Measurements from ENCODE around the gene PPP1R14C.
A peak's percentile ranks its signal among the peaks of the same experiment; 100 is the strongest.

PPP1R14C gene

GRCh38 chr6:150250826-150251225 lies 108.0 kb downstream of the PPP1R14C start:
- no peak for DNase-seq (ENCODE audit: low read depth)

- no peak for DNase-seq (ENCODE audit: low read depth)
Measured at GRCh38 chr6:150251566-150252186, 108.8 kb downstream of the PPP1R14C start.

GRCh38 chr6:150252714-150253444 lies 110.0 kb downstream of the PPP1R14C start:
- no peak for DNase-seq (ENCODE audit: low read depth)

GRCh38 chr6:150253489-150253888 lies 110.6 kb downstream of the PPP1R14C start:
- DNase-seq (ENCODE audit: low read depth) = no peak

GRCh38 chr6:150254770-150255169 lies 111.9 kb downstream of the PPP1R14C start:
- DNase-seq (ENCODE audit: low read depth) = no peak

GRCh38 chr6:150255840-150256239 lies 113.0 kb downstream of the PPP1R14C start:
- DNase-seq (ENCODE audit: low read depth) = no peak

- no peak for DNase-seq (ENCODE audit: low read depth)
Measured at GRCh38 chr6:150256618-150257272, 113.9 kb downstream of the PPP1R14C start.

- DNase-seq (ENCODE audit: low read depth) = no peak
Measured at GRCh38 chr6:150258381-150258780, 115.5 kb downstream of the PPP1R14C start.

GRCh38 chr6:150260931-150261330 lies 118.1 kb downstream of the PPP1R14C start:
- no peak for DNase-seq (ENCODE audit: low read depth)

GRCh38 chr6:150261997-150262697 lies 119.3 kb downstream of the PPP1R14C start:
- no peak for DNase-seq (ENCODE audit: low read depth)

- DNase-seq (ENCODE audit: low read depth) = peak; percentile 6
Measured at GRCh38 chr6:150263765-150264404, 121.0 kb downstream of the PPP1R14C start.

- no peak for DNase-seq (ENCODE audit: low read depth)
Measured at GRCh38 chr6:150266309-150266708, 123.5 kb downstream of the PPP1R14C start.

- DNase-seq (ENCODE audit: low read depth) = no peak
Measured at GRCh38 chr6:150266963-150267685, 124.3 kb downstream of the PPP1R14C start.

GRCh38 chr6:150267686-150268561 lies 125.1 kb downstream of the PPP1R14C start:
- DNase-seq (ENCODE audit: low read depth) = no peak

GRCh38 chr6:150269130-150269856 lies 126.4 kb downstream of the PPP1R14C start:
- no peak for DNase-seq (ENCODE audit: low read depth)

GRCh38 chr6:150269857-150270223 lies 127.0 kb downstream of the PPP1R14C start:
- no peak for DNase-seq (ENCODE audit: low read depth)

- no peak for DNase-seq (ENCODE audit: low read depth)
Measured at GRCh38 chr6:150270330-150271052, 127.6 kb downstream of the PPP1R14C start.

- DNase-seq (ENCODE audit: low read depth) = no peak
Measured at GRCh38 chr6:150271172-150271500, 128.3 kb downstream of the PPP1R14C start.
